ENCODE data around the gene CELF2. TPM values are rescaled to one million over a fixed set of nuclear protein-coding genes. Genes with fewer than 3 reads are reported as not detected.

The CELF2 gene
- total and polyA plus RNA-seq, 9 of the 15 experiments (the other 6 are each of a cell fraction or from before 2014, with no cell fraction given) = 4.0 to 20.3 (median 11.1) TPM

DNA sequence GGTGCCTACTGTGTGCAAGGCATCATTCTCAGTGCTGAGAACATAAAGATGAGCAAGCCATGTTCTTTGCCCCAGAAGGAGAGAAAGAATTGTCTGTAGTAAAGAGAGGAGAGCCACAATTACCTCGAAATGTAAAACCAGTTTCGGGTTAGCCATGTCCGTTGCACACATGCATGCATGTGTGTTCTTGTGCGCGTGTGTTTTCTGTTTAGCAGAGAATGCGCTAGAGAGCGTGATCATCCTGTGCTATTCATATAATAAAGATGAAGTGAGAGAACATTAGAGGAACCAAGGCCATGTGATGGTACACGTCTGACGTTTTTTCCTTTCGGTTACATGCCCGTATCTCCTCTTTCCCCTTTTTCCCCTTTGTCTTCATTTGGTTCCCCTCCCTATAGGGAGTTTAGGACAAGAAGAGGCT lies 158.2 kb downstream of the CELF2 start:
- DNase-seq (ENCODE audit: extremely low read depth in 1 of 4, low spot score in 3 of 4) = no peak
- Histone ChIP-seq H3K4me1 (replicated peaks in 1 of 2; ENCODE audit: control insufficient read depth in 2 of 2, insufficient read depth in 2 of 2, low read length in 2 of 2) (peaks cover 7 to 65% of the 10 kb centered on the region in 2 experiments), H3K9ac (ENCODE audit: insufficient read depth in 1 of 2, low read depth in 2 of 2, low read length in 2 of 2) (no peak overlapping the region), H3K27me3 (ENCODE audit: control insufficient read depth in 2 of 2, insufficient read depth in 2 of 2, low read length in 2 of 2) (no peaks in the 10 kb centered on the region), H2AFZ (ENCODE audit: low read depth, low read length) (no peak overlapping the region), H3K4me3 (no peak overlapping the region), H3K36me3 (ENCODE audit: control insufficient read depth, insufficient read depth, low read length) (peaks cover 5% of the 10 kb centered on the region), H3K9me1 (ENCODE audit: control insufficient read depth, insufficient read depth, low read length) (no peaks in the 10 kb centered on the region), H3K9me3 (replicated peaks; ENCODE audit: control insufficient read depth, insufficient read depth, low read depth, low read length) (0 out of 2 replicates have a peak, but pooled peaks cover 3% of the 10 kb centered on the region), H4K20me1 (replicated peaks; ENCODE audit: control insufficient read depth, insufficient read depth, low read length) (no peaks in the 10 kb centered on the region; the same call in 1 of the 2 replicates), H3K27ac (ENCODE audit: extremely low read depth, low read depth, low read length) (no peak overlapping the region), H3K79me2 (ENCODE audit: control insufficient read depth, insufficient read depth, low read length) (peaks cover 17% of the 10 kb centered on the region; the same call in 1 of the 3 replicates), H3K4me2 (ENCODE audit: insufficient read depth, low read length) (no peak overlapping the region)
- POLR2A ChIA-PET = no interaction called here
- no peak for ATAC-seq
- WGBS (ENCODE audit: insufficient coverage, low coverage, missing lambda C conversion rate) = 78% methylated on average over 11 of the region's 11 CpGs
- no peak for TF ChIP-seq PHF8 (IDR thresholded peaks at IDR 0.05; ENCODE audit: borderline replicate concordance, low read length)
- no peak for TF ChIP-seq PREB (CRISPR knock-in tag; IDR thresholded peaks at IDR 0.05)
- no peak for TF ChIP-seq HMGXB4 (CRISPR knock-in tag; IDR thresholded peaks at IDR 0.05)
- TF ChIP-seq ERF (CRISPR knock-in tag; IDR thresholded peaks at IDR 0.05) = no peak
- TF ChIP-seq SLC30A9 (CRISPR knock-in tag; IDR thresholded peaks at IDR 0.05) = no peak
- no peak for TF ChIP-seq ZNF124 (CRISPR knock-in tag; IDR thresholded peaks at IDR 0.05)
- TF ChIP-seq ZNF766 (CRISPR knock-in tag; conservative IDR thresholded peaks at IDR 0.05) = no peak
- TF ChIP-seq, protein P1, sequence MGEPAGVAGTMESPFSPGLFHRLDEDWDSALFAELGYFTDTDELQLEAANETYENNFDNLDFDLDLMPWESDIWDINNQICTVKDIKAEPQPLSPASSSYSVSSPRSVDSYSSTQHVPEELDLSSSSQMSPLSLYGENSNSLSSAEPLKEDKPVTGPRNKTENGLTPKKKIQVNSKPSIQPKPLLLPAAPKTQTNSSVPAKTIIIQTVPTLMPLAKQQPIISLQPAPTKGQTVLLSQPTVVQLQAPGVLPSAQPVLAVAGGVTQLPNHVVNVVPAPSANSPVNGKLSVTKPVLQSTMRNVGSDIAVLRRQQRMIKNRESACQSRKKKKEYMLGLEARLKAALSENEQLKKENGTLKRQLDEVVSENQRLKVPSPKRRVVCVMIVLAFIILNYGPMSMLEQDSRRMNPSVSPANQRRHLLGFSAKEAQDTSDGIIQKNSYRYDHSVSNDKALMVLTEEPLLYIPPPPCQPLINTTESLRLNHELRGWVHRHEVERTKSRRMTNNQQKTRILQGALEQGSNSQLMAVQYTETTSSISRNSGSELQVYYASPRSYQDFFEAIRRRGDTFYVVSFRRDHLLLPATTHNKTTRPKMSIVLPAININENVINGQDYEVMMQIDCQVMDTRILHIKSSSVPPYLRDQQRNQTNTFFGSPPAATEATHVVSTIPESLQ (CRISPR knock-in tag; IDR thresholded peaks at IDR 0.05) = no peak
- TF ChIP-seq, protein P2, sequence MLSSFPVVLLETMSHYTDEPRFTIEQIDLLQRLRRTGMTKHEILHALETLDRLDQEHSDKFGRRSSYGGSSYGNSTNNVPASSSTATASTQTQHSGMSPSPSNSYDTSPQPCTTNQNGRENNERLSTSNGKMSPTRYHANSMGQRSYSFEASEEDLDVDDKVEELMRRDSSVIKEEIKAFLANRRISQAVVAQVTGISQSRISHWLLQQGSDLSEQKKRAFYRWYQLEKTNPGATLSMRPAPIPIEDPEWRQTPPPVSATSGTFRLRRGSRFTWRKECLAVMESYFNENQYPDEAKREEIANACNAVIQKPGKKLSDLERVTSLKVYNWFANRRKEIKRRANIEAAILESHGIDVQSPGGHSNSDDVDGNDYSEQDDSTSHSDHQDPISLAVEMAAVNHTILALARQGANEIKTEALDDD (IDR thresholded peaks at IDR 0.05) = no peak
- intact Hi-C loops (cut with micrococcal nuclease) (loop anchor here (5.0 kb wide), 1 partner anchor 69 kb away; no protein-coding TSS in a partner anchor), in situ Hi-C loops (cut with MboI) (no loop called here)
- BruUV-seq (replicated peaks) = no TSS peak
- CTCF ChIA-PET (ENCODE audit: low intra/inter-chr PET ratio) = no interaction called here
- FAIRE-seq = no peak

All from K562 (cell line).